GM21423 (cell line): ENCODE data around the gene SND1.

ENCODE experiments used
- ATAC-seq: cut with Tn5 transposase; IDR thresholded peaks from one replicate; pipeline ENCODE4 v1.9.1; 2021; ENCODE audit warnings: mild to moderate bottlenecking, moderate library complexity; ENCODE audit not compliant: unreplicated experiment

Gene SND1

GRCh38 chr7:128005759-128006159, 353.8 kb downstream of the SND1 start:
- ATAC-seq = no peak

GRCh38 chr7:128006550-128007302, 354.7 kb downstream of the SND1 start:
- ATAC-seq = no peak

- ATAC-seq = no peak
Measured at GRCh38 chr7:128007303-128007680, 355.3 kb downstream of the SND1 start.

DNA sequence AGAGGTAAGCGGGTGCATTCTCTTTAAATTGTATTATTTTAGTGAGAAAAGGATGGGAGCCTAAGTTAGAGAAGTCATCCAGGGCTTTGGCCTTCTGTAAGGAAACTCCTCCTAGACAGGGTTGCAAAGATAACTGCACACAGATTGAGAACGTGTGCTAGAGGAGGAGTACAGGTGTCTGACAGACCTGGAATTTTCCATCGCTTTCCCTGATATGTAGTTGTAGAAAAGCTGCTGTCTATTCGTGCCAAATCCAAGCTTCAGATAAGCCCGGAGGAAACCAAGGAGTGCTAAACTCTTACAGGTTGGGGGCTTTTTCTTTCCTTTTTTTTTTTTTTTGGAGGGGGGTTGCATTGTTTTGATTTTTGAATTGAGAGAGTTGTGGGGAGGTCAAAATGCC, 356.1 kb downstream of the SND1 start:
- ATAC-seq = no peak

DNA sequence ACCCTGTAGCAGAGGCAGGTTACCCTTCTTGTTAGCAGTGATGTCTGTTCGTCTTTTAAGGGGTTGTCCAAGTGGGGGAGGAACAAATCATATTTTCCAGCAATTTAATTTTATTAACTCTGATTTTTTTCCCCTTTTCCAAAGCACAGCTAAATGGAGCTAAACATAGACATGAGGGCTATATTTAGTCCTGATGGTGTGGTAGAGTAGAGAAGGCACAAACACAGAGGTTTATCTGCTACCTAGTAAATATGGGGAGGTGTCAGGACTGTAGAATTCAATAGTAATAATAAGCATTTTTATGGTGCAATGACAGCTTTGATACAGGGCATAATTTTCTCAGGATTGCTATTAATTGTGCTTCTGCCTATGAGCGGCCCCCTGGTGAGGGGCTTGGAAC, 356.8 kb downstream of the SND1 start:
- ATAC-seq = no peak

GRCh38 chr7:128010391-128011127, 358.6 kb downstream of the SND1 start:
- ATAC-seq = no peak

DNA sequence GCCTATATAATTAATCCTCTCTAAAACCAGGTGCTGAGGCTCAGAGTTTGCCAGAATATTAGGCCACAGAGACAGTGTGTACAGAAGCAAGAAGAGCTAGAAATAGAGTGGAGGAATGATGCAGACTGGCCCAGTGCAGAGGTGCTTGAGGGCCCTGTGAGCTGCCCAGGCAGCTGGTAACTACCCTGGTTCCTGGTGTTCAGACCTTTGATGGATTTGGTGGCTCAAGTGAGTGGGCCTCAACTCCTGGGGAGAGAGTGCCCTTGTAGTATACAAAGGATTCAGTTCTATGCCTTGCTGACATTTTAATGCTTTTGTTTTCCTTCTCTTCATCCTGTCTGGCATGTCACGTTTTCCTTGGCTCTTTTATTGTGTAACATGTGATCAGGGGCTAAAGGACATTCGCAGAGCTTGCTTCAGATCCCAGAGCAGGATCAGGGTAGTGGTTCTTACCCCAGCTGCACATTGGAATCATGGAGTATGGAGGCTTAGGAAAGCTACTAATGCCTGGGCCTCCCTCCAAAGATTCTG, 359.2 kb downstream of the SND1 start:
- ATAC-seq = no peak

DNA sequence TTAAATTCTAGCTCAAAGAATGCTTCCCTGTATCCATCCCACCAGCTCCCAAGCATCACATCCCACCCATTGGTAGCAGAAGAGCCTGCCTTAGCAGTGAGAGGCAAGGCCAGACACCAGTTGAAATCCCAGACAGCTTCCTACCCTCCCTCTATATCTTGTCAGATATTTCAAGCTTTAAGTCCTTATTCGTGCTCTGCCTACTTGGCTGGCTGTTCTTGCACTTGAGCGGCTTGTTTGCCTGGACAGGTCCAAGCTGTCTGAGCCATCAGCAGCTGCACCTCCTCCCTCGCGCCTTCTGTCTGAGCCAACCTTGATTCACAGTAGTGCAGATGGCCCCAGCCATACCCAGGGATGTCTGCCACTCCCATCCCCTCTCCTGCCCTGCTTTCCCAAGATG, 362.8 kb downstream of the SND1 start:
- ATAC-seq = no peak

DNA sequence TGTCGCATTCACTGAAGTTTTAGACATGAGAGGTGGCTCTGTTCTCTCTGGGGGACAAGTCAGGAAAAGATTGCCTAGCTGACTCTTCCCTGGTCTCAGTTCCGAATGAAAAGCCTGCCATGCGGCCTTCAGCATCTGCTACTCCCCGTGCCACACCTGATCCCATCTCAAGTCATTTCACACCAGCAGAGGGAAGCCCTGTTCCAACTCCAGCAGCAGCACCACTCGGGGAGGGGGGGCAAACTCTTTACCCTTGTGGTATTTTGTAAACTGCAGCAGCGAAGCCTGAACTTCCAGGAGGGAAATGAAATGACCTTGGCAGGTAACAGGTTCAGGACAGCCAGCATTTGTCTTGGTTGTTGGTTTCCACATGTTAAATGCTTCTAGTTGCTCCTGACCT, 365.5 kb downstream of the SND1 start:
- ATAC-seq = no peak

DNA sequence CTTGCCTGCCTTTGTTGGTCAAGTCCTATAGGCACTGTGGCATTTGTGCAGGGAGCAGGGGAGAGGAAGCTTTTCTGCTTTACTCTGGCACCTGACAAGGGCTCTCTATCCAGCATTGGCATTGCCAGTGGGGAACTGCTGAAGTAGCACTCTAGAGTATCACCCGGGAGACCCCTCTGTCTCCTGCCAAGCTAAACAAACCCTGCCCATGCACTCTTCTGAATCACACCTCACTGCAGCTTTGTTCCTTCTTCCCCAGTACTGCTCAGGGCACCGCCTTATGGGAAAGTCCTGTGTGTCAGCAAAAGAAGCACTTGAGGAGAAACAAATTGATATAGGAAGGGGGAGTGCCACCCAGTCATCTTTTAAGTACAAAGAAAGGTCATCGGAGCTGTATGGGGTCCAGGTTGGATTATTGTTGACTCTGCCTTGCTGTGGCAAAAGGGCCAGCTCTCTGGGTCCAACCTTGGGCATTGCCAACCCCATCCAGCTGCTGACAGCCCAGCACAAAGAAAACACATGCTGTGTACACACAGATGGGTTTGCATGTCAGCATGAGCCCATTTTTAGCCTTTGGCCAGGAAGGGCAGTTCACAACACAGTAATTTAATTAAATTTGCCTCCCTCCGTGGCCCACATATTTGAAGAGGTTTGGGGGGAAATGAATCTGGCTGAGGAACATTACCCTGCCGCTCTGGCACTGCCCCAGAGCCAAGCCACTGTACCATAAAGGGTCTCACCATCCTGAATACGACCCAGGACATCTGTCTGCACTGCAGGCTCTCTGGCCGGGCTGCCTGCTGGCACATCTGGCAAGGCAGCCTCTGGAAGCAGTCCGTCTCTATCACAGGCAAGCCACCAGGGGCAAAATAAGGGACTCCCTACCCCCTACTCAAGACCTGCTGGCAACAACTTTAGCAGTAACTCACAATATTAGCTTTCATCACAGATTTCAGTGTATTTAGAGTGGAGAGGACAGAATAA, 366.2 kb downstream of the SND1 start:
- ATAC-seq = no peak

DNA sequence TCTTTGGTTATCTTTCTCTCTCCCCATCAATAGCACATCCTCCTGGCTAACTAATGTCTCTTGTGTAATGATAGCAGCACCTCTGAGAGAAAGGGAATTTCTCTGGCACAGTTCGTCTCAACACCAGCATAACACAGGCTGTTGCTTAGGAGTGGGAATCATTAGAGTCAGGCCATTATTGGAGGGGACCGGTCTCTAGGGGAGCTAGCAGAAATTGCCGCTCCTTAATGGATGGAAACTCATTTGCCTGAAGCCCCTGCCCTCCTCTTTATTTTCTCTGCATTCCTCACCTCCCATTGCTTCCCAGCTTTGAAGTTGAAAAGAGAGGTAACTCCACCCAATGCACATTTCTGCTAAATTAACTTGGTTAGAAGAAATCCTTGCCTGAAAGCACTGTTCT, 367.3 kb downstream of the SND1 start:
- ATAC-seq = no peak

- ATAC-seq = no peak
Measured at GRCh38 chr7:128020159-128020558, 368.2 kb downstream of the SND1 start.

- ATAC-seq = no peak
Measured at GRCh38 chr7:128021366-128021765, 369.4 kb downstream of the SND1 start.

DNA sequence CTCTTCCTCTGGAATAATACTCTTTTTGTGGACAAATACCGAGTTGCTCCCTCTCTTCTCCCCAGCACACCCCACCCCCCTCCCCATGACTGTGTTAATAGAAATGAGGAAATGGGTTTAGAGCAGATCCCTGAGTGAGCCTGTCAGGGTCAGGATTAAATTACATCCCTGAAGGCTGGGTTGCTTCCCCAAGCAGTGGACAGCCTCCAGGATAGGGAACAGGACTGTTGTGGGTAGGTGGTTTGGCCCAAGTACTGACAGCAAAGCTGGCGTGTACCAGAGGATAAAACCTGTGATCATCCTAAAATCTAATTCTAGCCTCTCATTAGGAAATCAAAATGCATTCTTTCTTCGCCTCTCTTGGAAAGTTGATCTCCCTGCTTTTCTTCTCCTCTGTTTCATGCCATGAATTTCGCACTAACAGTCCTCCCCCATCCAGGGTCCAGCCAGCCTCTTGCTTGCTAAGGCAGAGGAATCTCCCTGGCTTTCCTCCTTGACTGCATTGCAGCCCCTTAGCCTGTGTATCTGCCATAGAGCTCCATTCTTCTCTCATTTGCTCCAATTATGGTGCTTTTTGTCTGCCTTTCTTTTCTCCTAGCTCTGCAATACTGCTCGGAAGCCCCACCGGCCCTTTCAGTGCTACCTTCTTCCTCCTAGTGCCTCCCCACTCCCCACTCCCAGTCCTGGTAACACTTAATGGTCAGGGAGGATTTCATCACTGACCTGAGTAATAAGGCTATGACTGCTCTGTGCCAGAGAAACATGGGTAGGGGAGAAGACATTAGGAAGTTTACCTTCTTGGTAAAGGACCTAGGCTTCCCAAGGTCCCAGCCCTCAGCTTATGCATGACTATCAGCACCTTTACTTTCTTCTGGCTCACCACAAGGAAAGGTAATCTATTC, 370.9 kb downstream of the SND1 start:
- ATAC-seq = no peak

- no peak for ATAC-seq
Measured at GRCh38 chr7:128024151-128024550, 372.2 kb downstream of the SND1 start.

DNA sequence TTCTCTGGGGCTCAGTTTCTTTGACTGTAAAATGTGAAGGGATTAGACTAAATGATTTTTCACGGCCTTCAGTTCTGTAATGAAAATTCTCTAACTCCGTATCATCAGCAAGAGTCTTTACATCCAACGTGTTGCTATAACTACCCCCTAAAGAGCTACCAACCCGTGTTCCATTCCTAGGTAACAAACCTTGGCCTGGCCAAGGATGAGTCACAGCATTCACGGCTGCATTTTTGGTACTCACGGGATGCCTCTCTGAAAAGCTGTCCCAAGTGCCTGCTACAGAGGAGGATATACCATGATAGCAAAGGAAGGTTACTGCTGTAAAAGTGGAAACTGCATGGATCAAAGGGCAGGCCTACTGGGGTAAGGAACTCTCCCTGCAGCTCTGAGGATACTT, 373.4 kb downstream of the SND1 start:
- ATAC-seq = no peak

DNA sequence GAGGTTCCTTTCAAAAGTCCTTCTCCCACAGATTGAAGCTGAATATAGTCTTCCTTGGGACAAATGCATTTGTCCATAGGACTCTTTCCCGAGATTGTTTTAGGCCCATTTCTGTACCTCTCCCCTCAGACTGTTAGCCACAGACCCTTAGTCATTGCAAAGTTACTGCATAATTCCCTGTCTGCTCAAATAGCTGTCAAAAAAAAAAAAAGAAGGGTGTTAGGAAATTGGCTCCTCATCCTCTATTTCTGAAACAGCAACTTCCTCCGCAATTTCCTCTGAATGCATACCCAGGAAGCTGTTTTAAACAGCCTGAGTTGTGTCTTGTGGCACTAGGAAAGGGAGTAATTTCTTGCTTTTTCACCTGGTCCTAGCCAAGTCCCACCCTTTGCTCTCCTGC, 373.8 kb downstream of the SND1 start:
- ATAC-seq = no peak

DNA sequence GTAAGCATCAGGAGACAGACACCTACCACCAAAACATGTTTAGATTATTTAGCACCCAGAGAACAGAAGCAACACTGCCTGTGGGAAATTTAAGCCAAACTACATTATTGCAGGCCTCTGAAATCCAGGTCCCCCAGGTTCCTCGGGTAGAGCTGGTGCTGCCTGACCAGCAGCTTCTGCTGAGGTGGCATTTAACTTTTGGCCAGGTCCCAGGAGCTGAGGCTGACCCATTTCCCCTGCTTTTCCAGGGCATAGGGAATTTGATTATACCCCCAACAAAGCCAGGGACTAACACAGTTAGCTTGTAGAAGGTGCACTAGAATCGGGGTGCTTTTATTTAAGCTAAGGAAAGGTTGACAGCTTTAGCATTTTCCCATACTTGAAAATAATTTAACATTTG, 374.6 kb downstream of the SND1 start:
- no peak for ATAC-seq

GRCh38 chr7:128027485-128027980, 375.5 kb downstream of the SND1 start:
- ATAC-seq = no peak

DNA sequence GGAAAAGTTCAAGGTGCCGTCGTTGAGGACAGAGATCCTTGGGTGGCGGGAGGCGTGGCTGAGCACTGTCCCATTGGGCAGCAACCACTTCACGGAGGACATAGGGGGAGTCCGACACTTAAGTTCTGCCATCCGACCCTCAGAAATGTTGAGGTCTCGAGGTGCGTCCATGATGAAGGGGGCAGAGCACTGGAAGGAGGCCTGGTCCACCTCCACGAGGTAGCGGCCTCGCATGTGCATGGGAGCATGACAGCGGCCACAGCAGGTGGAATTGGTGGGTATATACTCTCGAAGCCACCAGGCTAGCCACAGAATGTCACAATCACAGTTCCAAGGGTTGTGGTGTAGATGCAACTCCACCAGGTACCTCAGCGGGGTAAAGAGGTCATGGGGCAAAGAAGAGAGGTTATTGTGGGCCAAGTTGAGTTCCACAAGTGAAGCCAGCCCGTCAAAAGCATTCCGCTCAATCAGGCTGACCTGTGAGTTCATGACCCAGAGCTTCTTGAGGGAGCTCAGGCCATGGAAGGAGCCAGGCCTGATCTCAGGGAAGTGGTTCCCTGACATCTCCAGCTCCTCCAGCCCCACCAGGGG, 377.5 kb downstream of the SND1 start:
- no peak for ATAC-seq
